ENCODE results near the gene MYO1D.
A peak's percentile ranks its signal among the peaks of the same experiment; 100 is the strongest.
"Not testable (repeated sequence)": the region's sequence is repeated elsewhere in the genome, so short reads cannot be mapped to it uniquely, and the experiment has no call there.

The MYO1D gene

DNA sequence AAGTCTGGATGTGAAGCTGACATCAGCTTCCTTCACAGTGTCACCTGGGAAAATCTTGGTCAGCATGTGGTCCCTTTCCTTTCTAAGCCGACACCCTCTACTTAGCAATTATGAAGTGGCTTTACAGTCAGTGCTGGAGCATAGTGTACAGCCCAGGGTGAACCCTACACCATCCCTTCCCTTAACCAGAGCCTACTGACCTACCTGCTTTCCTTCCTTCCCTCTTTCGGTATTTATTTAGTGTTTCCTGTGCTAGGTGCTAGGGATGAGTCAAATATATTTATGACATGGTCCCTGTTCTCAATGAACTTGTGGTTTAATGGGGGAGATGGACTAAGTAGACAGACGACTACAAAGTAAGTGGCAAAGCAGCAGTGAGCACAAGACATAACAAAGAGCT, 312.6 kb downstream of the MYO1D start:
- no peak for DNase-seq

- no peak for DNase-seq
These were observed 313.3 kb downstream of the MYO1D start for GRCh38 chr17:32563583-32563982.

DNA sequence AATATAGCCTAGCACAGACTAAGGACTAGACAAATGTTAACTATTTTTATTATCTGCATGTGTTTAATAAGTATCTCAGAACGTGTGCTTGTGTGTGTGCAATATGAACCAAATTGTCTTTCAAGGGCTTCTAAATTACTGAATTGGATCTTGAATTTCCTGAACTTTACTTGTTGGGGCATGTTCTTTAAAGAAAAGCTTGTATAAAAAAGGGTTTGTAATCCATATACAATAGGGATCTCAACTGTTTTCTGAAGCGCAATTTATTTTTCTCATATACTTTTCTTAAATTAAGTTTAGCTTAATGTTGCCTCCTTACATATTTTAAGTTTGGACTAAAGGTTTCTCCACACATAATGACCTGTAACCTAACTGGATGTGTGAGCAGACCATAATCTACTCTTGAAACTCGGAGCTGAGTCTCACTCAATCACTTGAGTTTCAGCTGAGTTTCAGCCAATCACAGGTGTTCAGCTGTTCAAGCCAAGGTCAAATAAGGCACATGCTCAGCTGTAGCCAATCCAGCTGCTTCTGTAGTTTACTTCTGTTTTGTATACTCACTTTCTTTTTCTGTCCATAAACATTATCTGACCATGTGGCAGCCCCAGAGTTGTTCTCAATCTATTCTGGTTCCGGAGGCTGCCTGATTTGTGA, 317.8 kb downstream of the MYO1D start:
- no peak for DNase-seq

DNA sequence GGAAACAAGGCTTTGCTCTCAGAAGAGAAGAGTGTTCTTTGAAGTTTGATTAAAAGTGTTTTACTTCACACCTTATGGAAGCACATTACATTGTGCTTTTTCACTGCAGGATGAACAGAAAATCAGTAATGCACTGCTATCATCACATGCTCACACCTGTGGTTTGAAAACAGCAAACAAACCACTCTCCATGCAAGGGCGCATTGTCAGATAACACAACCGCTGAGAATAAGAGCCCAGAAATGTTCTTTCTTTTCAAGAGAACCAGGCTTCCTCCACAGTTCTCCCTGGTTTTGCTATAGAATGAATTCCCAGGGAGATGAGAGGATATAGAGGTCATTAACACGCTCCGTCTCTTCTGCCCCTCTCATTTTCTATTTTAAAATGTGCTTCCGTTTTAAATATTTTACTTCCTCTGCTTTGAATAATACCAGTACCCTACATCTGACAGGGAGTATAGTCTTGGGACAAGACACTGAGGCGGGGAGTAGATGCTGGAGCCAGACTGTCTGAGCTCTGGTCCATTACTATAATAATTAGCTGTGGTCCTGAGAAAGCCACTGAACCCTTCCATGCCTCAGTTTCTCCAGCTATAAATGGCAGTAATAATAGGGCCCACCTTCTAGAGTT, 318.5 kb downstream of the MYO1D start:
- no peak for DNase-seq

GRCh38 chr17:32555611-32556310, 321.2 kb downstream of the MYO1D start:
- no peak for DNase-seq

DNA sequence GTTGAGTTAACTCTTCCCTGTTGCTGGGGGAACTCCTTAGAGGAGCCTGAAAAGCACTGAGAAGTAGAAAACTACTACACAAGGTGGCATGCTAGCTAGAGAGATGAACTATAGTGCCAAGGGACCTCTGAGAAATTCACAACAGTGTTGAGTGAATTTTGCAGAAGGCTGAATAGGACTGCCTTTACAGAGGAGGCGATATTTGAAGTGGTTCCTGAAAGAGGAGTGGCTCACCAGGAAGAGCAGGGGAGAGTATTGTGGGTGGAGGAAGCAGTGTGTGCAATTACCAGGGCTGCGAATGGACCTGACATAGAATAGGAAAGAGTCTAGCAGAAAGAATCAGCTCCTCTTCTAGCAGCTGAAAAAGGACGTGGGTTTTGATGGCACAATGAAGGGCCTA, 323.8 kb downstream of the MYO1D start:
- DNase-seq: no peak

- DNase-seq: no peak
These were observed 324.6 kb downstream of the MYO1D start for GRCh38 chr17:32552280-32552679.

DNA sequence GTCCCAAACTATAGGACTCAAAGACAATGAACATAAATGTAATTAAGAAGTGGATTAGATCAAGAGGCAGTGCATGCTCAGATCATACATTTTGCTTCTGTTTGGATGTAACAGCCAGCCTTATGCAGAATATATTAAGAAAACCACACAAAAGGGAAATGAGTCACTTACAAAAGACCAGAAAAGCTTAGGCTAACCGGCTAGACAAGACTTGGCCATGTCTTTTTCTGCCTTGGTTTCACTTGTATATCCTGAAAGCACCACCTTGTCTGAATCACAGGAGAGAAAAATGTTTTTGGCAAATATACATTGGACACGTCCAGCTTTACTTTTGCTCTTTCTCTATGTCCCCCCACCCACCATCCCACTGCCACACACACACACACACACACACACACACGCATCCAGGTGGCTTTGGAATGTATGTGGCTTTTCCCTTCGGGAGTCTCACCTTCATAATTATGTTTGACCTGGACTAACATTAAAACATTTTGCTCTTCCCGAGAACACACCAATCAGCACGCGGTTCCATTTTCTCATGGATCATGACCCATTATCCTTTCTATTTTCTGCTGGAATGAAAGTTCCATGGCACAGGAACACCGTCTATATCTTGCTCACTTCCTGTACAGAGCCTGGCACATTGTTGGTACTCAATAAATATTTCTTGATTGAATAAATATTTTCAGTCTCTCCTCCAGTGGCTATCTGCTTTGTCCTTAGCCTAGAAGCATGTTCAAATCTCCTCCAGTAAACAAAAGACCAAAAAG, 325.6 kb downstream of the MYO1D start:
- DNase-seq: no peak

GRCh38 chr17:32549559-32549958, 327.4 kb downstream of the MYO1D start:
- DNase-seq: no peak

DNA sequence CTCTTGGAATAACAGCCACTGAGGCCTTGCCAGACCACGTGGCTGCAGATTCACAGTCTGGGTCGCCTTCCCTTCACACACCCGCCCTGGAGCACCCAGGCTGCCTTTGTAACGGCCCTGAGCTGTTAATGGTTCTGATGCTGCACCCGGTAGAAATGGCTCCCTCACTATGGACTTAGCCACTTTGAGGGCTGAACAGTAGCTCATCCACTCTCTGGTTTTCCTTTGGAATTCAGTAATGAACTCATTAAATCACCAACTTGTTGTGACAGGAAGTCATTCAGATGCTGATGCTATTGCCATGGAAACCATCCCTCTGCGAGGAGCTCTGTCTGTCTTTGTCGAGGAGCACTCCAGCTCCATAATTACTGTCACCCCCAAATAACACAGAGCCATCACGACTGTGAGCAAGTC, 330.9 kb downstream of the MYO1D start:
- DNase-seq: peak; percentile 46

DNA sequence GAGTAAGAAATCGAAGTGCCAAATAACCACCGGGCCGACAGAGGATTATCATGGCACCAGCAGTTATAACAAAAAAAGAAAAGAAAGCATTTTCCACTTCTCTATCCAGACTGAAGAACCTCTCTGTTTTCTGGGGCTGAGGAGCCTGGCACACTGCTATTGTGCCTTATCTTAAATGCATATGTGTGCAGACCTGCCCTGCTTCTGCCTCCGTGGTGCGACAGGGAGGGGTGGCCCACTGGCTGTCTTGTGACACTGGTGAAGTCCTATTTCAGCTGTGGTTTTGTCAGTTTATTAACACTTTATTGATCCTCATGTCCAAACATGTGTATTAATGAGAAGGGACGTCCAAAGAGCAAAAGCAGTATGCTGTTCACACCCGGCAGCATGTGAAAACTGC, 334.7 kb downstream of the MYO1D start:
- no peak for DNase-seq

- no peak for DNase-seq
These were observed 335.3 kb downstream of the MYO1D start for GRCh38 chr17:32541640-32542039.

DNA sequence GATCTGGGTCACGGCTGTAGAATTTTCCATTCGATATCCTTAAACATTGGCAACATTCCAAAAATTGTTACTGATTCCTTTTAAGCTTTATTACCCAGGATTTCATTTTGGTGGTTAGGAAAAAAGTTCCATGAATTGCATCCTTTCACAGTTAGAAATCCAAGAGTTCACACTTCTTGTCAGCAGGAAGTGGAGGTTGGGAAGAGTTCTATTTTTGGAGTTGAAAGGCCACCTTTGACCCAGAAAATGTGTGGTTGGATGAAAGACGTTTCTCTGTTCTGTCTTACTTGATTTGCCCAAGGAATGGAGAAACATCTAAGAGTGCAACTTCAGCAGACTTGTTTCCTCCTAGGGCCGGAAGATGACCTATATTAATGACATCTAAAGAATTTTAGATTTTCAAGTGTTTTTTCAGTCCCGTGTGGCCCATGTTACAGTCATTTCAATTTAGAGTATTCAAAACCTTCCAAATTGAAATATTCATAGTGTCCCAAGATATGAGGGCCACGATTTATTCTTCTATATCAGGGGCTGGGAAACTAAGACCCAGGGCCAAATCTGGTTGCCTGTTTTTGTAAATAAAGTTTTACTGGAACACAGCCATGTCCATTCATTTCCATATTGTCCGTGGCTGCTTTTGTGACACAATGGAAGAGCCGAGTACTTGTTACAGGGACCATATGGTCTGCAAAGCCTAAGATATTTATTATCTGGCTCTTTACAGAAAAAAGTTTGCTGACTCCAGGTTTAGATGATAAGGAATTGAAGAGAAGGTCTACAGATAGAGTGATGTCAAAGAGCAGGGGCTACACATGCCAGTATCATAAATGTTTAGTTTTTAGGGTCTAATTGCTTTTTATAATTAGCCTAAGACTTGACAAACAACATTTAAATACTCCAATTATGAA, 339.9 kb downstream of the MYO1D start:
- DNase-seq: no peak

DNA sequence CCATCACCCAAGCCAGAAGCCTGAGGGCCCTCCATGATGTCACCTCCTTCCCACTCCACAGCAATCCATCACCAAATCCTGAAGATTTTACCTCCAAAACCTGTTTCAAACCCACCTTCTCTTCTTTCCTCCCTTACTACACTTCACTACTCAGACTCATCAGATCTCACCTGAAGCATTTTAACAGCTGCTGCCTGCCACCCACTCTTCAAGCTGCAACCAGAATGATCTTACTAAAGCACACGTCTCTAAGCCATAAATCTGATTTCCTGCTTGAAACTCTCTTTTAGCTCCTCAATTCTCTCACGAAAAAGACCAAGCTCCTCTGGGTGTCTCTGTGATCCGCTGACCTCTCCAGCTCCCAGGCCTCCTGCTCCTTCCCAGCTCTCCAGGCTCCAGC, 343.6 kb downstream of the MYO1D start:
- no peak for DNase-seq

GRCh38 chr17:32529604-32530003, 347.3 kb downstream of the MYO1D start:
- peak; percentile 11 for DNase-seq

- no peak for DNase-seq
These were observed 348.1 kb downstream of the MYO1D start for GRCh38 chr17:32528825-32529224.

GRCh38 chr17:32527146-32527545, 349.8 kb downstream of the MYO1D start:
- DNase-seq: no peak

GRCh38 chr17:32525122-32525521, 351.8 kb downstream of the MYO1D start:
- no peak for DNase-seq

- not testable (repeated sequence) for DNase-seq
These were observed 352.4 kb downstream of the MYO1D start for GRCh38 chr17:32524553-32524880.

GRCh38 chr17:32523827-32524552, 352.9 kb downstream of the MYO1D start:
- DNase-seq: no peak

DNA sequence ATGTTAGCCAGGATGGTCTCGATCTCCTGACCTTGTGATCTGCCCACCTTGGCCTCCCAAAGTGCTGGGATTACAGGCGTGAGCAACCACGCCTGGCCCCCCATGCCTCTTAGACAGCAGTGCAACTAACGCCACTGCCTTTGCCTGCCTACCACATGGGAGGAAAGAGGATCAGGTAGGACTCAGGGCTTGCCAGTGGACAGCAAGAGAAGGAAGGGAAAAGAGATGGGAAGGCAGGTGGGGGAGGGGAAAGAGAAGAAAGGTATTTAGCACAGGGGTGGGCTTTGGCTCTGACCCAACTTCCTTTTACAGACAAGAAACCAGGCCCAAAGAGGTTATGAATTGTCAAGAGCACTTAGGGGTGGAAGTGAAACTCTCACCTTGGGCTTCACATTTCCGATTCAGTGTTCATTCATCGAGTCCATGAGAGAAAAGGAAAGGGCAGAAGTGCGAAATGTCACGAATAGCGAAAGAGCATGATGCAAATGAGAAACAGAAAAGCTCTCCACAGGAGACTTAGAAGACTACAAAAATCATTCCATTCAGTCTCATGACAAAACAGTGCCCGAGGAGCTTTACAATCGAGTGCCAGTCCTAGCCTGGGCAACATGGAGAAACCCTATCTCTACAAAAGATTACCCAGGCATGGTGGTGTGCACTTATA, 353.8 kb downstream of the MYO1D start:
- no peak for DNase-seq
